GM19238 (cell line): ENCODE data around the gene EHD3.

Experiments
- DNase-seq: peaks from one replicate; pipeline ENCODE4 v3.0.0; 2011; ENCODE audit warnings: low spot score; ENCODE audit not compliant: insufficient read length

The EHD3 gene

DNA sequence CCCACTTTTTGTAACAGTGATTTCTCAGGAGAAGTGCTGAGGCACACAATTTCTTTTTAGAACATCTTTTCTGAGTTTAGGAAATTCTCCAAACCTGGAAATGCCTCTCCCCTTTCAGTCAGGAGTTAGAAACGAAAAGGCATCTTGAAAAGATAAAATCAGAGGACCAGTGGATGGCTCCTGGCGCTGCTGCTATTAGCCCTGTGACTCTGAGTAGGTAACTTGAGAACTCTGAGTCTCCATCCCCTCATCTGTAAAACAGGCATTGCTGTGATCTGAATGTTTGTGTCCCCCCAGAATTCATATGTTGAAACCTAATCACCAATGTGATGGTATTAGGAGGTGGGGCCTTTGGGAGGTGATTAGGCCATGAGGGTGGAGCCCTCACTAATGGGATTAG lies 50.2 kb downstream of the EHD3 start:
- DNase-seq = no peak

DNA sequence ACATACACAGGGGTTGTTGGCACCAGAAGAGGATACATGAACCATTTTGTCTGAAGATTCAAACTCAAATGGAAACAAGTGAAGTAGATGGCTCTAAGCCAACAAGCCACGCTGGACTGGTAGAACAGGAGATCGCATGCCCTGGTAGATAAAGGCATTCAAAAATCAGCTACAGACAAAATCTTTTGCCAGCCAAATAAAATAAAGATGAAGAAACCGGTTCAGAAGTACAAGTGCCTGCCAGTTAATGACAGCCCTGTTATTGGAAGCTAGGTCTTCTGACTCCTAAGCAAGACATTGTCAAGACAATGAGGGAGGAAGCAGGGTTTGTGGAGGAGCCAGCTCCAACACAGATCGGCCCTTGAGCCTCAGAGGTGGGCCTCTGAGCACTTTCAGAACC lies 52.3 kb downstream of the EHD3 start:
- DNase-seq = no peak

DNA sequence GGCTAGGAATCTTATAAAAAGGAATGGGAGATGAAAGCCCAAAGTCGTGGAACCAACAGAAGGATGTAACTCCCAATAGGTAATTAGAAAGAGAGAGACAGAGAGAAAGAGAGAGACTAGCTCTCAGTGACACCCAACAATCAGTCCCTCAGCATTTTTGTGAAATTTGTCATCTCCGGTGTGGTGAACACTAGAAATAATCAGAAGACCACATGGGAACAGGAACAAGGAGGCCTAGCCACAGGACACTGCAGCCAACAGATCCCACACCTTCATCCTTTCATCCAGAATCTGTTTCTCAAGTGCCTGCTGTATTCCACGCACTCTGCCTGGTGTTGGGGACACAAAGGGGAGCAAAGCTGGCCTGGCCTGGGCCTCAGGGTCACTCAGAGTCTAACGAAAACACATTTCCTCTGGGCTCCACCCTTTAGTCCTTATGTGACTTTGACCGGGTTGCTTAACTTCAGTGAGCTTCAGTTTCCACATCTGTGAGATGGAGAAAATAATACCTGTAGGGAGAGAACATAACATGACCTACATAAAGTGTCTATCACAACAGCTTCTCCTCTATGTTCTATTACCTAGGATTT lies 53.1 kb downstream of the EHD3 start:
- no peak for DNase-seq

DNA sequence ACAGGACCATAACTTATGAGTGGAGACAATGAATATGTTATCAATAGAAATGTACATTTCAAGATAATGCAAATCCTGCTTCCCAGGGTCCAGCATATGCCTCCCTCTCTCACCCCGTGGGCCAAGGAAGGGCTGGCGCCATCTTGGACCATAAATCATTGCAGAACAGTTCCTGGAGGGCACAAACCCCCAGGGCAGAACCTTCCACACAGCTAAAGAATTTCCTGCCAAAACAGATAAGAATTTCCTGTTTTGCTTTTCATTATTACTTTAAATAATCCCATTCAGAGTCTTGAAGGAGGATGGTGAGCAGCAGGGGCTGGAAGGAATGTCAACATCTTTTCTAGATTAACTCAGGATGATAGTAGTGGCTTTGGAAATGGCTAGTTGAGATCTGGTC lies 53.7 kb downstream of the EHD3 start:
- DNase-seq = no peak

DNA sequence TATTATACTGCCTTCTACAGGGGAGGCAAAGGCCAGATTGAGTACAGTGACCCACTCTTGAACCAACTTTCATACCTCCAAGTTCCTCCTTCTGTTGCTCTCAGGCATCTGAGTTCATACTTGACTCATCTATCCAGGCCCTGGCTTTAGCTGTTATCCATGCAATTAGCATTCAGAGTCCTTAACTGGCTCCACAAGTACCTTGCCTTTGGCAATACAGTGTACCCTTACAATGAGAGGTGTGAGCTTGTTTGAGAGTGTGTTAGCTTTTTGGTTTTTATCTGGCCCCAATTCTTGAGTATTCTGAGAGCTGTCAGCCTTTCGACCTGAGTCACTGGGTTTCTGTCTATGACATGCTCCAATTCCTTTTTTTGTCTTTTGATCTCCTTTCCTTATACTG lies 60.2 kb downstream of the EHD3 start:
- DNase-seq = no peak

DNA sequence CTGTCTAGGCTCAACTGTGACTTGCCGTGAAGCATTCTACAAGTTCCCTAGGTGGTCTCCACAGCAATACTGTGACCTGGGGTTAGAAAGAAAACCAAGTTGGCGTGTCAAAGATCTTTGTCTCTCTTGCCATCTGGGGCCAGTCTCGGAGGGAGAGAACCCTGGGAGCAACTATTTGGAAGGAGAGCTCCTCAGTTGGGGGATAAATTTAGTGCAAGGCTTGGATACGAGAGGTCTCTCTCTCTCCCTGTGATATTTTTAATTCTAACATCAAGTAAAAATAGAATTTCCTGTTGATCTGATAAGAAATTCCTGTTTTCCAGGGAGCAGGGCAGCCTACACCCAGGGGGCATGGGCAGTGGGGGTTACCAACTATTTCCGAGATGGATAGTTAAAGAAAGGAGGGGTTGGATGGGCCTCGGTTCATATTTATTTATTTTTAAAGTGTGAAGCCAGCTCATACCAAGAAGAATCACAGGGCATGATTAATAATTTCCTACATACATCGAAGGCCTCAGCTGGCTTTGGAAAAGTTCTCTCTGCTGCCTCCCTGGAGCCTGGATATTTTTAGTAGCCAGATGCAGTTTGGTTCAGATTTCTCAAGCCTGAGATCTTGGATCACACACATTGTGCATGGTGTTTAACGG lies 62.8 kb downstream of the EHD3 start:
- DNase-seq = no peak

DNA sequence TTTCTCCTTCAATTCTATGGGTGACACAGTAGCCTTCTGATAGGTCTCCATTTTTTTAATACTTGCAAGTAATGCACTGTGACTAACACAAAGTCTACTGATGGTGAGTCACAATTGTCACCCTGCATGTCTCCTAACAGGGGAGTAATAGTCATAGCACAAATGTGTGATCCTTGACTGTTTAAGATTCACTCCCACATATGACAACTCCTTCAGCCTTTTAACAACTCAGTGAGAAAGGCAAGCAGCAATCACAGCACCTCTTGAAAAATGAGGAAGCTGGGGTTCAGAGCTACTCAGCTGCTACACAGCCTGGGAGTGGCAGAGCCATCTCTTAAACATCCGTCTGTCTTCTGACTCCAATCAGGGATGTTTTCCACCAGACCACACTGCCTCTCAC lies 63.8 kb downstream of the EHD3 start:
- no peak for DNase-seq

DNA sequence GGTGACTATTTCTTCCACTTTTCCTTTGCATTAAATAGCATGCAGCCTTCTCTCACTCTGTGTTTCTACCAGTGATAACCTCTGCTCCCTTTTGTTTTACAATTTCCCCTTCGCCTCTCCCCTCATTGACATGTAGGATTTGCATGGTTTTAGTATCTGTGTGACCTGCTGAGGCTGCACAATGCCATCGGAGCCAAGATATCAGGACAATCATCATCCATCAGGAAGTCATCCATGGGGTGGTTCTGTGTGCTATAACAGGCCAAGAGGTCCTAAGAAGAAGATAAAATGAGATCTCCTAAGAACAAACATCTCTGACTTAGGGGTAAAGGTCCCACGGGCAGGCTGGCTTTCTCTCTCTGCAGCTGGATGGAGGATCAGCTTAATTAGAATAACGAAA lies 65.6 kb downstream of the EHD3 start:
- DNase-seq = no peak

DNA sequence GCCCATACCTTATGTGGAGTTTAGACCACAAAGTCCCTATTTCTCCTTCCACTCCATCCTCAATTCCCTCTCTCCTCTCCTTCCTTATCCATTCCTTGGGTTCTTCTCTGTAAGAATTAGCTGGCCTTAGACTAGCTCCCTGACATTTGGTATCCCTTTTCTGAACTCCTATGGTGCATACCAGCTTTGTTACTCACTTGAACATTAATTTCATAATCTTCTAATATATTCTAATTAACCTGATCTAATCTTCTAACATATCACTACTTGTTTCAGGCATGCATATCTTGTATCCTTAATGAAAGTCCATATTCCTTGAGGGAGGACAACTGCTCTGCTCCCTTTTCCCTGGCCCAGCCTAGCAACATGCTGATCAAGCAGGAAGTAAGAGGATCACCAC lies 66.4 kb downstream of the EHD3 start:
- no peak for DNase-seq

DNA sequence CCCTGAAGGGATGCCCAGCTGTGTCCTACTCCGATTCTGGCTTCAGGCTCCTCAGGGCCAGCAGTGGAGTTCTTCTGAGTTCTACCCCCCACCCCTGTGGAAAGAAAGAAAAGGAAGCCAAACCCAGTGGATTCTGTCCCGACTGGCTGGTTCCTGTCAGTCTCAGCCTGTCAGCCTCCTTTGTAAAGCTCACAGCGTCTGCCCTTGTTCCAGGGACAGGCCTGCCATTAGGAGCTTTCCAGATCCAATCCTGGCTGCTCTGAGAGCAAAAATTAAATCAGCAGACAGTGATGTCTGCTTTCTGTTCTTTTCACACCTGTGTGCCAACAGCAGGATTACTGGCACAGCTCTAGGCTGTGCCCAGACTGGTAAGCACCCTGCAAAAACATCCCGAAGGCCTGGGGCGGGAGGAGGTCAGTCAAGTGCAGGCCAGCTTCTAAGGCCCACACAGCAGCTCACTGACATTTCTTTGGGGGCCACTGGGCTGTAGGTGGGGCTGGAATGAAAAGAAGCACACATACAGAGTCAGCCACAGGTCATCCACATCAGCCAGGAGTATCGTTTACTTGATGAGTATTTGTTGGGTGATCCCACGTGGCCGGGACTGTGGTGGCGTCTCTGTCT lies 69.1 kb downstream of the EHD3 start:
- no peak for DNase-seq

DNA sequence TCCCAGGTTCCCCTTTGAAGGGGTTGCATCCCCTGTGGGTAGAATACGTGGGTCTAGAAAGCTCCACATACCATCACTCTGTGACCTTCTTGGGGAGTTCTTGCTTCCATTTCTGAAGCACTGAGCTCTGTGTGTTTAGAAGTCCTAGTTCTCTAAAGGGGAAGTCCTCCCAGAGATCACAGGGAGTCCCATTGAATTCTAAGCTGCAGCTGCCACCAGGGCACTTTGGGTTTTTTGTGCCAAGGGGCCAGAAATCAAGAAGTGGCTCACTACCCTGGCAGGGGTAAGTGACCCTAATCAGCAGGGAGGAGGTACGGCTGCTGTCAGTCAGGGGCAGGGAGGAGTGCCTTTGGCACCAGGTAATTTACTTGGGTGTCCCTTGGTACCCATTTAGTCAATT lies 70.9 kb downstream of the EHD3 start:
- DNase-seq = no peak

DNA sequence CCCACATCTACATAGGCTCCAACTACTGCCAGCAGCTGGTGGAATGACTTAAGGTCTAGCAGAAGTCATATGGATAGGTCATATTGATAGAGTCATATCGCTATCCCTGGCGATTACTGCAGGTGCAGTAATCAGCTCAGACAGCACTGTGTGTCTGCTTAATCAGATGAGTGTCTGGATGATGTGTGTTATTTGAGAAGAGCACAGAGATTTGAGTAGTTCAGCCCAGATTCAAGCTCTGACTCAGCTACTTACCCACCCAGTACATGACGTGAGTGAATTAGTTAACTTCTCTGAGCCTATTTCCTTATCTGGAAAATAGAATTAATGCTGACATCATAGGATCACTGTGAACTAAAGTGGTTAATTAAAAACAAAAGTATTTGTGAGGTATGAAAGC lies 78.9 kb downstream of the EHD3 start:
- no peak for DNase-seq

DNA sequence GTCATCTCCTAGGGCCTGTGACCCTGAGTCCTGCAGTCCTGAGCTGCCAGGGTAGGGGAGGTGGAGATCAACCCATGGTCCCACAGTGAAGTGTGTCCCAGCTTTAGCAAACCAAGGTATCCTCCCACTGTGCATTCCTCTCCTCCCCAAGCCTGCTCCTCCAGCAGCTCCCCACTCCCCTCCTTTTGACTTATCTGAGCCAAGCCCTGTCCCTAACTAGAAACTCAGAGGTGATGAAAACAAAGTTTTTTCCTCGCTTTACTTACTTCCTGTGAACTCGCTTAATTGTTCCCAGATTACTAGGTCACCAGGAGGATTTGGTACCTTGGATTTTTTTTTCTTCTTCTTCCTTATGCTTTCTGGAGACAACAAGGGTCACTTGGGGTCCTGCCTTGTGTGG lies 80.8 kb downstream of the EHD3 start:
- no peak for DNase-seq

DNA sequence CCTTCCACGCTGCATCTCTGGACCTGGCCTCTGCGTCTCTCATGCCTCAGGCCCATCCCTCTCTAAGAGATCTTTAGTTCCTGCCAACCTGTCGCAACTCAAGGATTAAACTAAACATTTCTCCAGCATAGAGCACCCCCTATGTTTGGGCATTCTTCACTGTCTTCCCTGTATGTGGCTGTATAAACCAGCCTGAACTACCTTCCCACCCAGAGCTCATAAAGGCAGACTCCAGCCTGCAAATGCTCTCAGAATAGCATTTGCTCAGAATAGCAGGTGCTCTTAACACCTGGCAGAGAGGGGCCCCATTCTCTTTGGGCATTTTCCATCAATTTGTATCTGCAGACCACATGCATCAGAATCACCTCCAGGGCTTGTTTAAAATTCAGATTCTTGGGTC lies 83.4 kb downstream of the EHD3 start:
- no peak for DNase-seq

DNA sequence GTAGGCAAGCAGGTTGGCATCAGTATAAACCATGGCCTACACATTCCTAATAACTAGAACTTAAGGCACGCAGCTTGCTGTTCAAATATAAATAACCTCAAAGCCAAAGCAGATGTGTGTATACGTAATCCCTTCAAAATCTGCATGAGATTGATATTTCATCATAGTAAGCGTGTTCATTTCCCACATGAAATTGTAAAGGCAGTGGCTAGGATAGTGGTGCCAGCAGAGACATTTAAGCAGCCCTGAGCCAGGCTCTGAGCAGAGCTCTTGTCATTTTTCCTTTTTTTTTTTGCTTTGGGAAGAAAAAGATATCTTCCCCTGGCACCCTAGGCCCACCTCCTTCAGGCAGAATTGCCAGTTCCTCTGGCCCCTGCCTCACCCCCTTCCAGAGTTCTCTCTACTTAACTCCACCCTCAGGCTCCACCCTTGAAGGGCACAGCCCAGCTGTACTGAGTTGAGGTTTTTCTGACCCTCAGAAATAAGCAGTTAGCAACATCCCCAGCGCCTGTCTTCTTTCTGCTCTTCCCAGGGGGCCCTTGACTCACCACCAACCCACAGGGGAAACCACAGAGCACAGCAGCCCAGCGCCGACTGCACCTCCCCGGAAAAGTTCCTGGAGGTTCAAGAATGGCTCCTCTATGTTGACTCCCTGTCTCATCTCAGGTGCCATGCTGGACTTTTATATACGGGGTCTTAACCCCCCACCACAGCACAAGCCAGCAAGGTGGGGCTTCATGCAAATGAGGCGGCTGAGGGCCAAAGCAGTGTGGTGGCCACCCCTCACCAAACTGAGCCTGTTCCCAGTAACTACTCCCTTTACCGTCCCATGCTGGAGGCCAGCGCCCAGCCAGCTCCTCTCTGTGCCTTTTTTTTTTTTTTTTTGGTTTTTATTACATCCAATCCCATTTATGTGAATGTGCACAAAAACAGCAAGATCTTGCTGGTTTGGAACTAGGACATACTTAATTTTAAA lies 84.7 kb downstream of the EHD3 start:
- no peak for DNase-seq
